NCI-H2107 (cell line): ENCODE data around the gene LPIN1.

Experiments used
- DNase-seq: peaks from one replicate; lab custom pipeline; 2025; lab: John Stamatoyannopoulos, UW

The LPIN1 gene

DNA sequence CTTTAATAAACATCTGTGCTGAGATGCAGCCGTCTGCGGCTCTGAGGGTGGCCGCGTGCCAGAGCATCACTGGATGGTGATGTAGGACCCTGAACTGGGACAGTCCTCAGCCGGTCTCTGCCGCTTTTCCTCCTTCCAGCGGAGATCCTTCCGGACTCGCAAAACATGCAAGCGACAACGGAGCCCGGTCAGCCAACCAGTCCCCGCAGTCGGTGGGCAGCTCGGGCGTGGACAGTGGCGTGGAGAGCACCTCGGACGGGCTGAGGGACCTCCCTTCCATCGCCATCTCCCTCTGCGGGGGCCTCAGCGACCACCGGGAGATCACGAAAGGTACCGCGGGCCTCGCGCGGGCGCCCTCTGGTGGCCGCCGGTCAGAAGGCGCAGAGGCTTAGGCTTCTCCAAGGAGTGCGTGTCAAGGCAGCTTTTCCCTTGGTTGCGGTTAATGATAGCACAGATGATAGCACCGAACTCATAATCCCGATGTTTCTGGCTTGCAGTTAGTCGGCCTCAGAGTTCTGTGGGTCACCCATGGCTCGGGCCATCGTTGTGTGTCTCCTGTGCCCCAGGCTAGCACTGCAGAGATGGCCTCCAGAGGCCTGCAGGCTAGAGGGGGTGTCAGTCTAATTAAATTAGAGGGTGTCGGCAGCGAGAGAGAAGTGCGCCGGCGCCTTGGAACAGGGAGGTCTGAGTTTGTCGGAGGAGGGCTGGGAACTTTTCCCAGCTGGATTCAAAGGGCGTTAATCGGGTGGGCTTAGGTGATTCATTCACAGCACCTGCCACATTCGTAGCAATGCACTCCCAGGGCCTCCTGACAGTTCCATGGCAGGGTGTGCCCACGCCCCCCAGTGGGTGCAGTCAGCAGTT is 38.5 kb downstream of the LPIN1 start:
- no peak for DNase-seq

DNA sequence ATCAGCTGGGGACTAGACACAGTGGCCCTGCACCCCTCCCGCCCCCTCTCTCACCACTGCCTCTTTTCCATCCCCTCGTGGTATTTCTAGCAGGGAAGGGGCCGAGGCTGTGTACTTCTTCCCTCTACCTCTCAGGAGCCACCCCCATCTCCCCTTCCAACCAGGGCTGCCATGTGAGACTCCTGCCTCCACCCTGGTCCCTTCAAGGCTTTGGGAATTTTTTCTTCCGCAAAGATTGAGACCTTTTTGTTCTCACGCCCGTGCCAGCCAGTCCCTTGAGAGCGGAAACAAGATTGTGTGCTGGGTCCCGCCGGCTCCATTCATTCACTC is 39.1 kb downstream of the LPIN1 start:
- no peak for DNase-seq

DNA sequence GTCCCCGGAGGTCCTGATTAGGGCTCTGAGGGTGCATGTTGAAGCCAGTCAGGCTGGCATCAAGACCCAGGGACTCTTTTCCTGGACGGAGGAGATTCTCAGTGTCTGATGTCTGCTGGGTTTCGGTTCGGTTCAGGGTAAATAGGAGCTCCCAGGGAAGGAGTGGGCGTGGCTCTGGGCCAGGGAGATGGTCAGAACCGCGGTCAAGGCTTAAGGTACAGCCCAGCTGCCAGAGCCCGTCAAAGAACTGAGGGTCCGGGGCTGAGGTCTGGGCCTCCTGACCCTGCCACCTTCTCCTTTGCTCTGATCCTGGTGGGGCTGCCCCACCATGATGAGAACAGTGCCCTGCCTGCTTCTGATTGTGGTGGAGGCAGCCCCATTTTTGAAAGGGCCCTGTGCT is 39.8 kb downstream of the LPIN1 start:
- no peak for DNase-seq

DNA sequence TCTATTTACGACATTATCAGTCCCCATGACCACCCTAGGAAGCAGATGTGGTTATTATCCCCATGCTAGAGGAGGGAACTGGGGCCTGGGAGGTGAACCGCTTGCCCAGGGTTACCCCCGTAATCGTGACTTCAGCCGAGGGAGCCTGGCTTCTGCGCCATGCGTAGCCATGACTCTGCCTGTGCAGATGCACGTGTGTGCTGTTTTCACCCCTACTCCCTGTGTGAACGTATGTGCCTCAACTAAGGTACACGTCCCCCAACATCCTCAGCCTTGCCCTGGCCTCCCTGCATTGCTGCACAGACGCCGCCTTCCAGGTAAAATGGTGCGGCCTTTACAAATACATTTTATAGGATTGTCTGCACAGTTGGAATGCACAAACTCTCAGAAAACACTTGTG is 40.2 kb downstream of the LPIN1 start:
- DNase-seq: no peak

DNA sequence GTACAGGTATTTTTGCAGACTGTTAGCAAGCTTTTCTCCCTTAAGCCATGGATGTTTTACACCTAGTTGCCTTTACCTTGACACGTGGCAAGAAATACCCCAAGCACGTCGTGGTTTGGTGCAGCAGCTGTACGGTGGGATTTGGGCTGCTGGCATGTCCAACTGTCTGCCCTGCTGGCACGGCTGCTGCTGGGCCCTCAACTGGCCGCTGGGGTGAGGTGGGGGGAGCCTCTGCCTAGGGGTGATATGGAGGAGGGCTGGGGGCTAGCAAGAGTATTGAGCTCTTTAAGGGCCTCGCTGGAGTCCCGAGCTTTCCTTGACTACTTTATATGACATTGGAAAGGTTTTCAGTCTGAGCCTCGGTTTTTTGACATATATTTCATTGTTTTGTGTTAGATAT is 41.6 kb downstream of the LPIN1 start:
- DNase-seq: no peak

DNA sequence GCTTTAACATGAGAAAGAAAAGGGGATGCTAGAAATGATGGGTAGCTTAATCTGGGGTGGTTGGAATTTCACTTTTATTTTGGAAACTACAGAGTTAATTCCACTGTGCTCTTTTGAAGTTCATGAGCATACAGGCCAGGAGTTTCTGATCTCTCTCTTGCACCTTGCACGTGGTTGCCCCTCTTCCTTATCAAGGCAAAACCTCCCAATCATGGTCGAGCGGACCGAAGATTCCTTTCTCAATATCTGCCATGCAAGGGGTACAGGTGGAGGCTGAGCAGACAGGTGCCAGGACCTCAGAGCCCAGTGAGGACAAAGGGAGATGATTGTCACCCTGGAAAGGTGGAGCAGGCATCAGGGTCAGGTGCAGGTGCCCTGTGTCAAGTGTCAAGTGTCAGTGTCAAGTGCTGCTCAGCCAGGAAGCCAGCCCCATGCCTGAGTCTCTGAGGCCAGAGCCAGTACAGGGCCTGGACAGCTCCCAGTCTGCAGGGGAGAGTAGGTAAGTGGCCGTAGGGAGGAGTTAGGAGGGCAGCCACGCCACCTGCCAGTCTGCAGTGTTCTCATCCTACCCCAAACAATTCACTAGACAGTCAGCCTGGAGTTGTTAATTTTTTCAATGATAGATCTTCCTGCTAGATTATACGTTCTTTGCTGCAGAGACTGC is 42.2 kb downstream of the LPIN1 start:
- DNase-seq: no peak

DNA sequence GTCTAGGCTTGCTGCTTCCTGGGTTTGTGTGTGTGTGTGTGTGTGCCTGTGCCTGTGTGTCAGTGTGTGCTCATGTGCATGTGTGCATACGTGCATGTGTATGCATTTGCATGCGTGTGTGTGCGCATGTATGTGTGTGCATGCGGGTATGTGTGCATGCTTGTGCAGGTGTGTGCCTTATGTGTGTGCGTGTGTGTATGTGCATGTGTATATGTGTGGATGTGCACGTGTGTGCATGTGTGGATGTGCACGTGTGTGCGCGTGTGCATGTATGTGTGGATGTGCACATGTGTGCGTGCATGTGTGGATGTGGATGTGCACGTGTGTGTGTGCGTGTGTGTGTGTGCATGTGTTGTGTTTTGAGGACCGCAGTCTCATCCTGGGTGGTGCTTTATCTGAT is 42.8 kb downstream of the LPIN1 start:
- DNase-seq: no peak

DNA sequence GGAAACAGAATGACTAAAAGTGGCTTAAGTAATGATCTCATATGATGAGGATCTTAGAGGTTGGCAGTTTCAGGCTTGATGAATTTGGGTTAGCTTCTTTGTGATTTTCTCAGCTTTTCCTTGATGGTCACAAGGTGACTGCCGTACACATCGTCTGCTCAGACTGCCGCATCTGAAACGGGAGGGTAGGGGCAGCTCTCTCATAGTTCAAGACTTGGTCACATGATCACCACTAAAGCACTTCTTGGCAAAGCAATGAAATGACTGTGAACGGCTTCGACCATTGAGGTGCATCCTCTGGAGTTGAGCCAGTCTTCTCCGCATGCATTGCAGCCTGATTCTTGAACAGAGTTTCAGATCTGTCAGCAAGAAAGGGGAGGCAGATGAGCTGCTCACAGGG is 43.8 kb downstream of the LPIN1 start:
- DNase-seq: no peak

DNA sequence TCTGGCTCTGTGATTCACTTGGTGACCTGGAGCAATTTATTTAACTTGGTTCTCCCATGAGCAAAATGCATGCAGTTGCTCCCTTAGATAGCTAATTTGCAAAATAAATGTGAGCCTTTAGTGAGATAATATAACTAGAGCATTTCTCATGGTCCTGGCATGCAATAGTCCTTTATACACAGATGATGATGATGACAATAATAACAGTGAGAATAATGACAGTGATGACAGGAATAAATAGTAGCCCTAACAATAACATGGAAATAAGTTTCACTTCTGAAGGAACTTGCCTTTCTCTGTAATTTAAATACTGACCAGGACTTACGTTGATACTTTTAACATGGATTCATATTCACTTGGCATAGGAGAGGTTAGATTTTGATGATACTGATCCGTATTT is 49.2 kb downstream of the LPIN1 start:
- DNase-seq: no peak

DNA sequence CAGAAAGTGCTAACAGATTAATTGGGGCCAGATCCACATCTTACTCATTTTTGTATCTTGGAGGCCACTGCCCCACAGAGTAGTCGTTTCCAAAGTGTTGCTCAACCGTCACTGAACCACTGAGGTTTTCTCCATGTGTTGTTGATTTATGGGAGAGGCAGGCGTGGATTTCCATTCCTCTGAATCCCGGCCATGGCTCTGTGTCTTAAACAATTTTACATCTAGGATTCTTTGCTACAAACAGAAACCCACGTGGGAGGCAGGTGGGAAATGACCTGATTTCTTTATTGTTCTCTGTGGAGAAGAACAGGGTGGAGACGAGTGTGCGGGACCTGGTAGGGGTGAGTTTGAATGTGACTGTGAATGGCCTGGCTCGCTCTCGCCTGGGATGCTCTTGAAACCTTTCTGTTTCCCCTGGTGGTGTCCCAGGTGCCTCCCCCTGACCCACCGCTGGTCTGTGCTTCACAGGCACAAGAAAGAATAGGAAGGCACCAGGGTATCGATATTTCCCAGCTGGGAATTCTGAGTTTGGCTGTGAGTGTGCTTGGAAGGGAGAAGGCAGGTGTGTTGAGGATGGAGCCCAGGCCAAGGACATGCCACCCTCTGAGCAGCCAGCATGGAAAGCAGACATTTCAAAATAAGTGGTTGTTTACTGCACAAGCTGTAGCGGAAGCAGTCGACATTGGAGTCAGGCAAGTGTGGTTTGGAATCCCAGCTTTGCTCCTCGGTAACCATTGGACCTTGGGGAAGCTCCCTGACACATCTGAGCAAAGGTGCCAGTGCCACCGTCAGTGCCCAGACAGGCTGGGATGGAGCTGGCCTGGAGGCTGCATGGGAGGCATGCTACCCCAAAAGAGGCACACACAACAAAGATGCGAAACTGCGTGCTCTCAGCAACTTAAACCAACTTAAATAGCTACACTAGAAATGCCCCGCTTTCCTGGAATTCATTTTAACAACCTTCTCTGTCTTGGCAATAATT is 50.0 kb downstream of the LPIN1 start:
- DNase-seq: no peak

DNA sequence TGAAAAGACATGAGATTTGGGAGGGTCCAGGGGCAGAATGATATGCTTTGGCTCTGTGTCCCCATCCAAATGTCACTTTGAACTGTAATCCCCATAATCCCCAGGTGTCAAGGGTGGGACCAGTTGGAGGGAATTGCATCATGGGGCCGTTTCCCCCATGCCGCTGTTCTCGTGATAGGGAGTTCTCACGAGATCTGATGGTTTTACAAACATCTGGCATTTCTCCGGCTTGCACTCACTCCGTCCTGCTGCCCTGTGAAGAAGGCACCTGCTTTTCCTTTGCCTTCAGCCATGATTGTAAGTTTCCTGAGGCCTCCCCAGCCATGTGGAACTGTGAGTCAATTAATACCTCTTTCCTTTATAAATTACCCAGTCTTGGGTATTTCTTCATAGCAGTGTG is 51.4 kb downstream of the LPIN1 start:
- no peak for DNase-seq

DNA sequence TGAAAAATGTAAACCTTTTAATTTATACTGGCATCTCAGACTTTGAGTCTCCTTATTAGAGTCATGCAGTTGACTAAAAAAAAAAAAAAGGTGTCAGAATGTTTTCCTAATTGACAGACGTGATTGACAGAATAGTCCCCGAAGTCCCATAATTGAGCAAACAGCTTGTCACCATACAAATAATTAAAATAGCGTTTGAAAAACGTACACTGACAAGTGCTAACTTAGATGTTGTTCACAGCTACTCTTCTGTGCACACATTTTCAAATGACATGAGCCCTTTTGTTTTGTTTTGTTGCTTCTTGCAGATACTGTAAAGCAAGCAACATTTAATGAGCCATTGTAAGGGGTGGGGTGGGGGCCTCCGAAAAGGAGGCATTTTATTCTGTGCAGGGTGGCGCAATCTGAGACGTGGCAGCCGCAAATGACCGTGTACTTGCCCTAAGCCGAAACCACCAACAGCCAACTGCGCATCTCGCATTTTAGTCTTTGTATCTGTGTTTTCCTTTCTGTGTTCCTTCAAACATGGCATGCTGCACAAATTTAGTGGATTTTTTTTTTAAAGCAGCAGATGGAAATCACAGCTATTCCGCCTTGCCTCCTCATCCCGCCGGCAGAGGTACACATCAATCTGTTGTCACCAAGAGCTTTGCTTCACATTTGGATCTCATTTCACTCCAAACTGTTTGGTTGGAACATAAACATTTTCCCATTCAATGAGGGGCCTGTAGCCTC is 52.4 kb downstream of the LPIN1 start:
- no peak for DNase-seq

DNA sequence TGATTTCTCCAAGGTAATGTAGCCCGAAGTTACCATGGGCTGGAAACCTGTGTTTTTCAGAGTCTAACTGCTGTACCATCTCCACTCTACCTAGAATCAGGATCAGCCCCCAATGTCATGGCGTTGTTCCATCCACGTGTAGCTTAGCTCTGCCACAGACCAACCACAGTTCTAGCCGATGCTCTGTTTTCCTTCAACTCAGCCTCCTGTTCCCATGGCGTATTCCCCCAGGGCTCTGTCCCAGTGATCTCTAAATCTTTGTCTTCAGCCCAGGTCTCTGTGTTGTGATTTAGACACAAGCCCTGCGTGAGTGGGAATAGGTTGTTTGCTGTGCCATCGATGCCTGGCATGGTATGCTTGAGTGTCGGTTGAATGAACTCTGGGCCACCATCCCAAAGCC is 53.4 kb downstream of the LPIN1 start:
- no peak for DNase-seq

DNA sequence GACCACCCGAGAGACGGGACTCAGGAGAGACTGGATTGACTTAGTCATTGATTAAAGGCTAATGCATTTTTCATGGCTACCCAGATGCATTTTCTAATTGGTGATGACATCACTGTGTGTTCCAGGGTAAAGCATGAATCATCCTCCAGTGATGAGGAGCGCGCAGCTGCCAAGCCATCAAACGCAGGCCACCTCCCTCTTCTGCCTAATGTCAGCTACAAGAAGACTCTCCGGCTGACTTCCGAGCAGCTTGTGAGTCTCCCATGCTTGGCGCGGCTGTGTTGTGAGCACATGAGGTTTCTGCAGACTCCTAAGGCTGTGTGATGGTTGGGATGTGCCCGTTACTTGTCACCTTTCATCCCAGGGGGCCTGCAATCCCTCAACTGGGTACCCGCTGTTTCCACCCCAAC is 56.4 kb downstream of the LPIN1 start:
- DNase-seq: no peak

DNA sequence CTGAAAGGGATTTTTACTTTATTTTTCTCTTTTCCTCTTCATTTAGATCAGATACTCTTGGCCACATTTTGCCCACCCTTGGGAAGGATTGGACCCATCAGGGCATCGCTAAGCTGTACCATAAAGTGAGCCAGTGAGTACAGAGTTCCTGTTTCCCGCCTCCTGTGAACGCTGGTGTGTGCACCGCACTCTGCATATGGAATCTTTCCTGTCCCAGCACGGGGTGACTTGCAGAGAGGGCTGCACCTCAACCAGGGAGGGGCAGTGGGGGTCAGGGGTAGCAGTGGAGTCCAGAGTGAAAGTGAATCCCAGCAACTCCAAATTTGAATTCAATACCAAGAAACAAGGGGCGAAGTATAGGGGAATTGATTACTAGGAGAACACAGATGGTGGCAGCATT is 58.6 kb downstream of the LPIN1 start:
- DNase-seq: no peak

DNA sequence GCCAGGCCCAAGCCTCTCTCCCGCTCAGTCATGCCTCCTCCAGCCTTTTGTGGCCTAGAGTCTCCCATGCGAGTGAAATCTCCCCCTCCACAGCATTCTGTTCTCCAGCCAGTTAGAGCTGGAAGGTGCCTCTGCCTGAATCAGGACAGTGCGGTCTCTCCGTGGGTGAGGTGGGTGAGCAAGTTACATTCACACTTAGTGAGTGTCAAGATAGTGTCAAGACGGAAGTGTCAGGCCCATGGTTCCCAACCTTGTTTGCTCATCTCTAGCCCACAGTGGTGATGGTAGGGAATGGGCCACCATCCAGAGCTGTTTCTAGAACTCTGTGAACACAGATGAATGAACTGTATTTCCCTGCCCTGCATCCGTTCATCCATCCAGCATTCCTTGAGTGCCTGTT is 59.5 kb downstream of the LPIN1 start:
- DNase-seq: no peak

DNA sequence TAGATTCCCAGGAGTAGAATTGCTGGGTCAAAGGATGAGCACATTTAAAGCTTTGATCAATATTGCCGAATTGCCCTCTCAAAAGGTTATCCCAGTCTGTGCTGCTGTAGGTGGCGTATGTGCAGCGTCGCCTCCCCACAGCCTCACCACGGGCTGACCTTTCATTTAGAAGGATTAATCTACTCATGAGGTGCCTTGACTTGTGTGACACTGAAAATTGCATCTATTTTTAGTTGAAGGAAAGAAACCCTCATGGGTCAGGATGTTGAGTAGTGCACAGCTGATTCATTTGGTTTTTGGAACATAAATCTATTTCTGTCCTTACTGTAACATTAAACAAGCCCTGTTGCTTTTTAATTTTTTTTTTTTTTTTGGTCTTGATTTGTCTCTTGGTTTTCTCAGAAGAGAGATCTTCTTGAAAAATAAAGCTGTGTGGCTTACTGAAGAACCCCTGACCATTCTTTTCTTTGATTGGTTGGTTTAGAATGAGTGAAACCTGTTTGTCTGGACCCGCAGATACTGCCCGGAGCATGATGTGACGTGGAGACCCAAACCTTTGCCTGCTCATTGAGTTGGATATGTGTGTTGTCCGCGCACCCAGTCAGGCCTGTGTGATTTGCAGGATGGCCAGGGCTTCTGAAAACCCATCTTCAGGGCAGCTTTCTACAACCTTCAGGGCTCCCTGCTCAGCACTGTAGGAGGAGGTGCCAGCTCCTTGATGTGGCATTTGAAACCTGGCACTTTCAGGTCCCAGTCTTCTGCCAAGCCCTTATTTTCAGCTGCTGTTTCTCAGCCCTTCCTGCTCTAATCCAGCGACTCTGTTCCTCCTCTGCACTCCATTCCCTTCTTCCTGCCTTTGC is 61.0 kb downstream of the LPIN1 start:
- no peak for DNase-seq

DNA sequence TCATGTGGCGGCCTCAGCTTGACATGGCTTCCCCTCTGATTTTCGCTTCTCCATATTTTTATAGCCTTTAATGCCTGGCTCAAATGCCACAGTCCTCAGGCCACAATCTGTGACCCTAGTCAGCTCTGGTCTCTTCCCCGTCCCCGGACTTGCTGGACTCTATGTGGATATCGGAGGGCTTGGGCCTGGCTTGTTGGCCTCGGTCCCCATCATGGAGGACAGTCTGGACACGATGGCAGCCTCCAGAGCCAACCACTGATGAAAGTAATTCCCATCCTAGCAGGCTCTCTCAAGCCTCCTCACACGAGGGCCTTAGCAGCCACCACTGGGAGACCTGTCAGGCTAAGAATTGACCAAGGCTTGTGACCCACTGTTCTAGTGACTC is 61.6 kb downstream of the LPIN1 start:
- DNase-seq: no peak

DNA sequence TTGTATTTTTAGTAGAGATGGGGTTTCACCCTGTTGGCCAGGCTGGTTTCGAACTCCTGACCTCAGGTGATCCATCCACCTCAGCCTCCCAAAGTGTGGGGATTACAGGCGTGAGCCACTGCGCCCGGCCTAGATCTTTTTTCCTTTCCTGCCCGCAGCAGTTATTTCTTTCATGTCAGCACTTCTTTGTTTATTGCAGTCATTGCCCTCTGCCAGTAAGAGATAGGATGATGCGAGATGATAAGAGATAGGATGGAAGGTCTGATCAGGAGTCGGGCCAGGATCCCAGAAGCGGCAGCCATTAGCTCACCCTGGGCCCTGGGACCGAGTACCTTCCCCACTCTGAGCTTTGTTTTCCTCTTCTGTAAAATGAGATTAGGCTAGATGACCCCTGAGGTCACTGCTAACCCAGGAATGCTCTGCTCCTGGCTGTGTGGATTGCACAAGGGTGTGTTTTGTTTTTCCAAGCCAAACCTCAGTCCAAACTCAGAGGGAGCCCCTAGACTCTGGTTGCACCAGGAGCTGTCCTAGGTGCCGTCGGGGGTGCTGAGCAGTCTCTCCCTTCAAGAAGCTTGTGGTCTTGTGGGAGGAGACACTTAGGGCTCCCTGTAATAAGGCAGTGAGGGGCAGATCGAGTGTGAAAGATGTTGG is 63.3 kb downstream of the LPIN1 start:
- DNase-seq: no peak

DNA sequence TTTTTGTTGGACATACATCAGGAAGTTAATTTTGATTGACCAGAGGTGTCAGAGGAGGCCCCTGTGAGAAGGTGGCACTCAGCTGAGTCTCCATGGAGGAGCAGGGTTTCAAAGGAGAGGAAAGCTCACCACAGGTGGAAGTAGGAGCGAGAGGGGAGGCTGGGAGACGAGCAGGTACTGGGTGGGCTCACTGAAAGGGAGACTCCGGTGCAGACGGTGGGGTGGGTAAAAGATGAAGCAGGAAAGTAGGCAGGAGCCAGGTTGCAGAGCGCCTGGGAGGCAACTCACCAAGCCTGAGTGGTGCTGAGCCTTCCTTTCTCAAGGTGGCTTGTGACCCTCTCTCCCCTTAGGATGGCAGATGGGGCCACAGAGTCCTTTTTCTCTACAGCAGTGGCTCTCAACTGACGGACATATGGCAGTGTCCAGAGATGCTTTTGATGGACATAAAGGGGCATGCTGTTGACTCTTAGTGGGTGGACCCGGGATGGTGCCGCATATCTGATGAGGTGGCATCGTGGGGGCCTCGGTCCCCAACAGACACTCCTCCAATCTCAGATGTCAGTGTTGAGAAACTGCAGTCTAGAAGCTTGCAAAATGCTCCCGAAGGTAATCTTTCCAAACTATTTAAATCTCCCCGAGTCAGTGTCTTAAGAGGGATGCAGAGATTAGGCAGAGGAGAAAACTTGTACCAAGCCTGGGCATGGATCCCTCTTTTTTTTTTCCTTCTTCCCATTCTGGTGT is 64.0 kb downstream of the LPIN1 start:
- no peak for DNase-seq
